WTC11 (cell line): ENCODE results near the gene NDUFS5. TPM values are rescaled to one million over a fixed set of nuclear protein-coding genes. Genes with fewer than 3 reads are reported as not detected.

Source experiments
- ATAC-seq: fragments of 200-7000 bp; cut with Tn5 transposase; 2 replicates; pipeline ENCODE4 v1.10.0; 2021; ENCODE audit warnings: mild to moderate bottlenecking, moderate library complexity
- CTCF ChIA-PET: fragments of 300-600 bp; sonication (Branson Sonifier 250); formaldehyde crosslinking; loops from one replicate; lab custom pipeline; 2021; ENCODE audit warnings: antibody characterized with exemption; lab: Charles Lee
- POLR2A ChIA-PET: fragments of 350-600 bp; sonication (Branson Sonifier 250); formaldehyde crosslinking; loops from one replicate; lab custom pipeline; 2021; ENCODE audit warnings: antibody characterized with exemption; lab: Charles Lee
- DNase-seq: peaks from one replicate; pipeline ENCODE4 v3.0.0; 2021; ENCODE audit warnings: low spot score
- H3K27ac Mint-ChIP-seq: 2 replicates; pipeline ENCODE4 v1.8.0; 2021; ENCODE audit warnings: mixed read lengths
- H3K27me3 Mint-ChIP-seq: 2 replicates; pipeline ENCODE4 v1.8.0; 2021; ENCODE audit warnings: low read depth, mild to moderate bottlenecking, moderate library complexity, mixed read lengths
- H3K36me3 Mint-ChIP-seq: 2 replicates; pipeline ENCODE4 v1.8.0; 2021; ENCODE audit warnings: mixed read lengths
- H3K4me1 Mint-ChIP-seq: 2 replicates; pipeline ENCODE4 v1.8.0; 2022; ENCODE audit warnings: mixed read lengths
- H3K4me3 Mint-ChIP-seq: 2 replicates; pipeline ENCODE4 v1.8.0; 2021; ENCODE audit warnings: mild to moderate bottlenecking, moderate library complexity, mixed read lengths
- H3K9me3 Mint-ChIP-seq: 2 replicates; pipeline ENCODE4 v1.8.0; 2021; ENCODE audit warnings: mixed read lengths
- AR ChIP-seq: fragments of 250-450 bp; sonication (Bioruptor Pico); IDR thresholded peaks from 2 replicates; pipeline ENCODE4 v1.9.0; 2021; ENCODE audit warnings: mild to moderate bottlenecking
- ATF1 ChIP-seq: sonication (generic); formaldehyde crosslinking; IDR thresholded peaks from 2 replicates; pipeline ENCODE4 v1.8.1; 2023; ENCODE audit warnings: mild to moderate bottlenecking, moderate library complexity, missing genetic modification reagents
- CREM ChIP-seq: sonication (generic); formaldehyde crosslinking; IDR thresholded peaks from 2 replicates; pipeline ENCODE4 v1.8.1; 2022; ENCODE audit warnings: mild to moderate bottlenecking, missing genetic modification reagents, moderate library complexity
- E2F1 ChIP-seq: sonication (generic); formaldehyde crosslinking; IDR thresholded peaks from 2 replicates; pipeline ENCODE4 v1.8.0; 2022; ENCODE audit warnings: mild to moderate bottlenecking, missing genetic modification reagents
- GABPB1 ChIP-seq: sonication (generic); formaldehyde crosslinking; IDR thresholded peaks from 2 replicates; pipeline ENCODE4 v1.8.1; 2023; ENCODE audit warnings: mild to moderate bottlenecking, missing genetic modification reagents
- HMGXB4 ChIP-seq: sonication (generic); formaldehyde crosslinking; IDR thresholded peaks from 2 replicates; pipeline ENCODE4 v1.8.1; 2023; ENCODE audit warnings: mild to moderate bottlenecking, moderate library complexity, missing genetic modification reagents
- JUN ChIP-seq: sonication (generic); formaldehyde crosslinking; IDR thresholded peaks from 2 replicates; pipeline ENCODE4 v1.8.0; 2023; ENCODE audit warnings: mild to moderate bottlenecking, missing genetic modification reagents
- KAT7 ChIP-seq: sonication (generic); formaldehyde crosslinking; IDR thresholded peaks from 2 replicates; pipeline ENCODE4 v1.8.1; 2023; ENCODE audit warnings: missing genetic modification reagents, mild to moderate bottlenecking, borderline replicate concordance
- MLX ChIP-seq: sonication (generic); formaldehyde crosslinking; IDR thresholded peaks from 2 replicates; pipeline ENCODE4 v1.8.1; 2023; ENCODE audit warnings: mild to moderate bottlenecking, missing genetic modification reagents, moderate library complexity
- MYBL2 ChIP-seq: sonication (generic); formaldehyde crosslinking; IDR thresholded peaks from 2 replicates; pipeline ENCODE4 v1.8.1; 2023; ENCODE audit warnings: mild to moderate bottlenecking, moderate library complexity, missing genetic modification reagents
- NFE2L1 ChIP-seq: sonication (generic); formaldehyde crosslinking; IDR thresholded peaks from 2 replicates; pipeline ENCODE4 v1.8.1; 2023; ENCODE audit warnings: missing genetic modification reagents
- NFYB ChIP-seq: sonication (generic); formaldehyde crosslinking; conservative IDR thresholded peaks from 2 replicates; pipeline ENCODE4 v1.8.0; 2022; ENCODE audit warnings: low read depth, missing genetic modification reagents
- RORB ChIP-seq: fragments of 250-450 bp; sonication (Bioruptor Pico); IDR thresholded peaks from 2 replicates; pipeline ENCODE4 v1.9.0; 2021; ENCODE audit warnings: mild to moderate bottlenecking
- ZBTB21 ChIP-seq: sonication (generic); formaldehyde crosslinking; IDR thresholded peaks from 2 replicates; pipeline ENCODE4 v1.8.1; 2023; ENCODE audit warnings: mild to moderate bottlenecking, missing genetic modification reagents, borderline replicate concordance
- ZNF416 ChIP-seq: fragments of 250-450 bp; sonication (Bioruptor Pico); IDR thresholded peaks from 2 replicates; pipeline ENCODE4 v1.9.0; 2021; ENCODE audit warnings: mild to moderate bottlenecking, inconsistent platforms
- total RNA-seq: library from RNA; stranded (reverse); gene quantifications from 3 replicates; pipeline ENCODE4 v1.2.3, GENCODE V29; 2021
- TF ChIP-seq, protein P1 (sequence below): fragments of 250-450 bp; sonication (Bioruptor Pico); IDR thresholded peaks from 2 replicates; pipeline ENCODE4 v1.9.0; 2021; ENCODE audit warnings: moderate library complexity, mild to moderate bottlenecking, inconsistent platforms, borderline replicate concordance
- TF ChIP-seq, protein P2 (sequence below): sonication (generic); formaldehyde crosslinking; IDR thresholded peaks from 2 replicates; pipeline ENCODE4 v1.8.0; 2023; ENCODE audit warnings: missing genetic modification reagents, mild to moderate bottlenecking, borderline replicate concordance
- TF ChIP-seq, protein P3 (sequence below): sonication (generic); formaldehyde crosslinking; IDR thresholded peaks from 2 replicates; pipeline ENCODE4 v1.8.0; 2022; ENCODE audit warnings: mild to moderate bottlenecking, missing genetic modification reagents

Gene NDUFS5
- total RNA-seq, 1 experiment from 2014 or later = 402 TPM

GRCh38 chr1:39063191-39063590, 37.0 kb downstream of the NDUFS5 start (continued):
- no peak for TF ChIP-seq HMGXB4 (CRISPR knock-in tag)
- TF ChIP-seq ATF1 (CRISPR knock-in tag) = no peak
- no peak for TF ChIP-seq MYBL2

DNA sequence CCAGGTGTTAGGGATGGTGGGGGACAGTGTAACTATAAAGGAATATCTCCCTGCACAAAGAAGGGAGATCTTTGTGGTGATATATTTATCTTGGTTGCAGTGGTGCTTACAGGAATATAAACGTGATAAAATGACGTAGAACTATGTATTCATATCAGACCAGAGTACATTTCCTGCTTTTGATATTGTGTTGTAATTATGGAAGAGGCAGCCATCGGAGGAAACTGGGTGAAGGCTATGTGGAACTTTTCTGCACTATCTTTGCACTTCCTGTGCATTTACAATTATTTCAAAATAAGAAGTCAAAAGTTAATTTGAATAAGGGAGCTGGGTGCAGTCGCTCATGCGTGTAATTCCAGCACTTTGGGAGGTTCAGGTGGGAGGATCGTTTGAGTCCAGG, 37.6 kb downstream of the NDUFS5 start:
- Mint-ChIP-seq H3K4me3 (no peak overlapping the region), H3K27ac (no peak overlapping the region), H3K27me3 (no peaks in the 10 kb centered on the region)
- CTCF ChIA-PET = no interaction called here
- DNase-seq = no peak
- TF ChIP-seq, protein P1, sequence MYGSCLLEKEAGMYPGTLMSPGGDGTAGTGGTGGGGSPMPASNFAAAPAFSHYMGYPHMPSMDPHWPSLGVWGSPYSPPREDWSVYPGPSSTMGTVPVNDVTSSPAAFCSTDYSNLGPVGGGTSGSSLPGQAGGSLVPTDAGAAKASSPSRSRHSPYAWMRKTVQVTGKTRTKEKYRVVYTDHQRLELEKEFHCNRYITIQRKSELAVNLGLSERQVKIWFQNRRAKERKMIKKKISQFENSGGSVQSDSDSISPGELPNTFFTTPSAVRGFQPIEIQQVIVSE (CRISPR knock-in tag) = no peak
- TF ChIP-seq E2F1 (CRISPR knock-in tag) (no peak), NFE2L1 (CRISPR knock-in tag) (no peak), KAT7 (CRISPR knock-in tag) (no peak), MYBL2 (no peak), RORB (CRISPR knock-in tag) (no peak), CREM (no peak), GABPB1 (CRISPR knock-in tag) (no peak), NFYB (CRISPR knock-in tag) (no peak), AR (no peak), ZNF416 (CRISPR knock-in tag) (no peak), JUN (CRISPR knock-in tag) (no peak), ZBTB21 (CRISPR knock-in tag) (no peak), MLX (no peak)
- TF ChIP-seq, protein P2, sequence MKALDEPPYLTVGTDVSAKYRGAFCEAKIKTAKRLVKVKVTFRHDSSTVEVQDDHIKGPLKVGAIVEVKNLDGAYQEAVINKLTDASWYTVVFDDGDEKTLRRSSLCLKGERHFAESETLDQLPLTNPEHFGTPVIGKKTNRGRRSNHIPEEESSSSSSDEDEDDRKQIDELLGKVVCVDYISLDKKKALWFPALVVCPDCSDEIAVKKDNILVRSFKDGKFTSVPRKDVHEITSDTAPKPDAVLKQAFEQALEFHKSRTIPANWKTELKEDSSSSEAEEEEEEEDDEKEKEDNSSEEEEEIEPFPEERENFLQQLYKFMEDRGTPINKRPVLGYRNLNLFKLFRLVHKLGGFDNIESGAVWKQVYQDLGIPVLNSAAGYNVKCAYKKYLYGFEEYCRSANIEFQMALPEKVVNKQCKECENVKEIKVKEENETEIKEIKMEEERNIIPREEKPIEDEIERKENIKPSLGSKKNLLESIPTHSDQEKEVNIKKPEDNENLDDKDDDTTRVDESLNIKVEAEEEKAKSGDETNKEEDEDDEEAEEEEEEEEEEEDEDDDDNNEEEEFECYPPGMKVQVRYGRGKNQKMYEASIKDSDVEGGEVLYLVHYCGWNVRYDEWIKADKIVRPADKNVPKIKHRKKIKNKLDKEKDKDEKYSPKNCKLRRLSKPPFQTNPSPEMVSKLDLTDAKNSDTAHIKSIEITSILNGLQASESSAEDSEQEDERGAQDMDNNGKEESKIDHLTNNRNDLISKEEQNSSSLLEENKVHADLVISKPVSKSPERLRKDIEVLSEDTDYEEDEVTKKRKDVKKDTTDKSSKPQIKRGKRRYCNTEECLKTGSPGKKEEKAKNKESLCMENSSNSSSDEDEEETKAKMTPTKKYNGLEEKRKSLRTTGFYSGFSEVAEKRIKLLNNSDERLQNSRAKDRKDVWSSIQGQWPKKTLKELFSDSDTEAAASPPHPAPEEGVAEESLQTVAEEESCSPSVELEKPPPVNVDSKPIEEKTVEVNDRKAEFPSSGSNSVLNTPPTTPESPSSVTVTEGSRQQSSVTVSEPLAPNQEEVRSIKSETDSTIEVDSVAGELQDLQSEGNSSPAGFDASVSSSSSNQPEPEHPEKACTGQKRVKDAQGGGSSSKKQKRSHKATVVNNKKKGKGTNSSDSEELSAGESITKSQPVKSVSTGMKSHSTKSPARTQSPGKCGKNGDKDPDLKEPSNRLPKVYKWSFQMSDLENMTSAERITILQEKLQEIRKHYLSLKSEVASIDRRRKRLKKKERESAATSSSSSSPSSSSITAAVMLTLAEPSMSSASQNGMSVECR = no peak
- TF ChIP-seq, protein P3, sequence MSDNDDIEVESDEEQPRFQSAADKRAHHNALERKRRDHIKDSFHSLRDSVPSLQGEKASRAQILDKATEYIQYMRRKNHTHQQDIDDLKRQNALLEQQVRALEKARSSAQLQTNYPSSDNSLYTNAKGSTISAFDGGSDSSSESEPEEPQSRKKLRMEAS = no peak
- TF ChIP-seq, all 79 proteins: peak for 0
- ATAC-seq = no peak
- Mint-ChIP-seq H3K36me3 (no peaks in the 10 kb centered on the region), H3K4me1 (peaks cover 3% of the 10 kb centered on the region; the same call in 1 of the 2 replicates), H3K9me3 (no peaks in the 10 kb centered on the region)
- POLR2A ChIA-PET = no interaction called here
